ENCODE measurements around the gene LY6G5C. TPM values are rescaled to one million over a fixed set of nuclear protein-coding genes. Genes with fewer than 3 reads are reported as not detected.

Gene LY6G5C
- total and polyA plus RNA-seq, 9 of the 15 experiments (the other 6 are each of a cell fraction or from before 2014, with no cell fraction given): 0.10 to 0.67 (median 0.46) TPM; not detected in 4

DNA sequence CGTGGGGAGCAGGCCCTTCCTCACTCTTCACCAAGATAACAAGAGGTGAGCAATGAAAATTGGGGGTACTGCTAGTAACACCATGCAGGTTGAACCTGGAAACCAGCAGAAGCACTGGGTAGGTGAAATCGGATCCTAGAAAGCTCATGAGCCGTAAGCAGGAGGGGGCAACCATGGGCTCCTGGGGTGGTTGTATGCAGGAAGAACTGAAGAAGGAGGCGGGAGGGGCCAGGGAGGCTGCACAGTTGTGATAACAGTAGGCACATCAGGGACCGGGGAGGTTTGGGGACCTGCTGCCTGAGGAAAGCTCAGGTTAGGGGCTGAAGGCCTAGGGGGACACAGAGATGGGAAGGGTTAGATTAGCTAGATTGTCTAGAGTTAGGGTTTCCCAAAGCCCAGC, 5.6 kb upstream of the LY6G5C start (continued):
- TF ChIP-seq CEBPG (CRISPR knock-in tag; IDR thresholded peaks at IDR 0.05) (no peak), CEBPG (tag; conservative IDR thresholded peaks at IDR 0.05 in 1 of 2, IDR thresholded peaks at IDR 0.05 in 1 of 2) (no peak), RBM22 (IDR thresholded peaks at IDR 0.05; ENCODE audit: low read depth, low read length, poor library complexity, severe bottlenecking) (no peak), DMBX1 (CRISPR knock-in tag; IDR thresholded peaks at IDR 0.05; ENCODE audit: borderline replicate concordance) (0 out of 2 replicates have a peak, but pooled peaks have one; percentile 52), NR4A1 (CRISPR knock-in tag; IDR thresholded peaks at IDR 0.05) (0 out of 2 replicates have a peak, but pooled peaks have one; percentile 48), NR4A1 (tag; IDR thresholded peaks at IDR 0.05) (no peak), RERE (CRISPR knock-in tag; IDR thresholded peaks at IDR 0.05; ENCODE audit: borderline replicate concordance) (no peak), RBM39 (optimal IDR thresholded peaks at IDR 0.05; ENCODE audit: low read depth, low read length) (no peak), ZZZ3 (IDR thresholded peaks at IDR 0.05) (no peak), ZNF589 (CRISPR knock-in tag; IDR thresholded peaks at IDR 0.05; ENCODE audit: low read depth) (no peak), MAZ (CRISPR knock-in tag; conservative IDR thresholded peaks at IDR 0.05 in 1 of 2, IDR thresholded peaks at IDR 0.05 in 1 of 2) (peak; percentile 47 to 63; a peak in 3 of 4 replicates), ZNF133 (CRISPR knock-in tag; IDR thresholded peaks at IDR 0.05) (0 out of 2 replicates have a peak, but pooled peaks have one; percentile 21), NFRKB (IDR thresholded peaks at IDR 0.05; ENCODE audit: low read depth) (no peak), RAD21 (CRISPR knock-in tag; conservative IDR thresholded peaks at IDR 0.05 in 1 of 2, IDR thresholded peaks at IDR 0.05 in 1 of 2) (peak in 1 of 2 experiments; percentile 8; a peak in 2 of 4 replicates), NFIC (IDR thresholded peaks at IDR 0.05) (peak; percentile 38; the same call in 1 of the 2 replicates), ZNF408 (CRISPR knock-in tag; IDR thresholded peaks at IDR 0.05; ENCODE audit: low read depth) (no peak), PYGO2 (tag; IDR thresholded peaks at IDR 0.05) (no peak), RCOR1 (IDR thresholded peaks at IDR 0.05; ENCODE audit: borderline replicate concordance in 1 of 2, low read depth in 2 of 2, low read length in 2 of 2) (peak in 1 of 2 experiments; percentile 64; a peak in 2 of 4 replicates)
- TF ChIP-seq, protein P1, sequence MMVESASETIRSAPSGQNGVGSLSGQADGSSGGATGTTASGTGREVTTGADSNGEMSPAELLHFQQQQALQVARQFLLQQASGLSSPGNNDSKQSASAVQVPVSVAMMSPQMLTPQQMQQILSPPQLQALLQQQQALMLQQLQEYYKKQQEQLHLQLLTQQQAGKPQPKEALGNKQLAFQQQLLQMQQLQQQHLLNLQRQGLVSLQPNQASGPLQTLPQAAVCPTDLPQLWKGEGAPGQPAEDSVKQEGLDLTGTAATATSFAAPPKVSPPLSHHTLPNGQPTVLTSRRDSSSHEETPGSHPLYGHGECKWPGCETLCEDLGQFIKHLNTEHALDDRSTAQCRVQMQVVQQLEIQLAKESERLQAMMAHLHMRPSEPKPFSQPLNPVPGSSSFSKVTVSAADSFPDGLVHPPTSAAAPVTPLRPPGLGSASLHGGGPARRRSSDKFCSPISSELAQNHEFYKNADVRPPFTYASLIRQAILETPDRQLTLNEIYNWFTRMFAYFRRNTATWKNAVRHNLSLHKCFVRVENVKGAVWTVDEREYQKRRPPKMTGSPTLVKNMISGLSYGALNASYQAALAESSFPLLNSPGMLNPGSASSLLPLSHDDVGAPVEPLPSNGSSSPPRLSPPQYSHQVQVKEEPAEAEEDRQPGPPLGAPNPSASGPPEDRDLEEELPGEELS (CRISPR knock-in tag; IDR thresholded peaks at IDR 0.05; ENCODE audit: borderline replicate concordance): no peak
- TF ChIP-seq, protein P2, sequence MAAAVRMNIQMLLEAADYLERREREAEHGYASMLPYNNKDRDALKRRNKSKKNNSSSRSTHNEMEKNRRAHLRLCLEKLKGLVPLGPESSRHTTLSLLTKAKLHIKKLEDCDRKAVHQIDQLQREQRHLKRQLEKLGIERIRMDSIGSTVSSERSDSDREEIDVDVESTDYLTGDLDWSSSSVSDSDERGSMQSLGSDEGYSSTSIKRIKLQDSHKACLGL (CRISPR knock-in tag; IDR thresholded peaks at IDR 0.05; ENCODE audit: borderline replicate concordance, poor library complexity, severe bottlenecking): no peak
